GM06990 (cell line): ENCODE results near the gene RYR2.

Experiments
- DNase-seq: peaks from one replicate; pipeline ENCODE4 v3.0.0-alpha.2; 2011; ENCODE audit not compliant: insufficient read length; ENCODE audit errors: extremely low read depth
- H3K27me3 ChIP-seq: replicated peaks from 2 replicates; pipeline ENCODE4 v1.6.0; 2011; ENCODE audit warnings: low read length; ENCODE audit not compliant: control insufficient read depth, insufficient read depth
- H3K36me3 ChIP-seq: 2 replicates; pipeline ENCODE4 v1.5.1; 2011; ENCODE audit warnings: low read length; ENCODE audit not compliant: control insufficient read depth, insufficient read depth
- H3K4me3 ChIP-seq: replicated peaks from 2 replicates; pipeline ENCODE4 v1.5.1; 2011; ENCODE audit warnings: low read depth, mild to moderate bottlenecking, control low read depth, low read length
- TF ChIP-seq, protein P1 (sequence below): IDR thresholded peaks from 2 replicates; pipeline ENCODE4 v1.5.1; 2011; ENCODE audit warnings: low read length, control low read depth, mild to moderate bottlenecking, inconsistent platforms; ENCODE audit not compliant: insufficient read depth, poor library complexity, severe bottlenecking

RYR2 gene

DNA sequence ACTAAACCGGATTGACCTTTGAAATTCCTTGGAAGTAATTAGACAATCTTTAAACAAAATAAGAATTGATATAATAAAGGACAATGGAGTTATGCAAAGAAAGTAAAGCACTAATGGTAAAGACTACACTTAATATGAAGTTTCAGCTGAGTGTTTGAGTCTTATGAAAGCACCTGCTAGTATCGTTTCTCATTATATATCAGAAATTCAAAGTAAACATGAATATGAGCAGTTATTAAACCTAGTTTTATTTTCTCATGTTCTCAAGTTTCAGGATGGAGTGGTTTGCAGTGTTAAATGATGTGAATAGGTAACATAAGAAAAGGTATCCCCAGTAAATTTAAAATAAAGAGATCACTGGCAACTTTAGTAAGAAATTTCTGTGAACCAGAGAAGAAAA, 660.2 kb downstream of the RYR2 start:
- TF ChIP-seq, protein P1, sequence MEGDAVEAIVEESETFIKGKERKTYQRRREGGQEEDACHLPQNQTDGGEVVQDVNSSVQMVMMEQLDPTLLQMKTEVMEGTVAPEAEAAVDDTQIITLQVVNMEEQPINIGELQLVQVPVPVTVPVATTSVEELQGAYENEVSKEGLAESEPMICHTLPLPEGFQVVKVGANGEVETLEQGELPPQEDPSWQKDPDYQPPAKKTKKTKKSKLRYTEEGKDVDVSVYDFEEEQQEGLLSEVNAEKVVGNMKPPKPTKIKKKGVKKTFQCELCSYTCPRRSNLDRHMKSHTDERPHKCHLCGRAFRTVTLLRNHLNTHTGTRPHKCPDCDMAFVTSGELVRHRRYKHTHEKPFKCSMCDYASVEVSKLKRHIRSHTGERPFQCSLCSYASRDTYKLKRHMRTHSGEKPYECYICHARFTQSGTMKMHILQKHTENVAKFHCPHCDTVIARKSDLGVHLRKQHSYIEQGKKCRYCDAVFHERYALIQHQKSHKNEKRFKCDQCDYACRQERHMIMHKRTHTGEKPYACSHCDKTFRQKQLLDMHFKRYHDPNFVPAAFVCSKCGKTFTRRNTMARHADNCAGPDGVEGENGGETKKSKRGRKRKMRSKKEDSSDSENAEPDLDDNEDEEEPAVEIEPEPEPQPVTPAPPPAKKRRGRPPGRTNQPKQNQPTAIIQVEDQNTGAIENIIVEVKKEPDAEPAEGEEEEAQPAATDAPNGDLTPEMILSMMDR: no peak
- H3K27me3 ChIP-seq: no peaks in the 10 kb centered on the region
- no peak for DNase-seq
- no peak overlapping the region for H3K4me3 ChIP-seq
- H3K36me3 ChIP-seq: no peaks in the 10 kb centered on the region

GRCh38 chr1:237705462-237705861, 663.5 kb downstream of the RYR2 start:
- no peaks in the 10 kb centered on the region for H3K27me3 ChIP-seq
- DNase-seq: no peak
- TF ChIP-seq, protein P1: no peak
- H3K36me3 ChIP-seq: no peaks in the 10 kb centered on the region
- H3K4me3 ChIP-seq: no peak overlapping the region

DNA sequence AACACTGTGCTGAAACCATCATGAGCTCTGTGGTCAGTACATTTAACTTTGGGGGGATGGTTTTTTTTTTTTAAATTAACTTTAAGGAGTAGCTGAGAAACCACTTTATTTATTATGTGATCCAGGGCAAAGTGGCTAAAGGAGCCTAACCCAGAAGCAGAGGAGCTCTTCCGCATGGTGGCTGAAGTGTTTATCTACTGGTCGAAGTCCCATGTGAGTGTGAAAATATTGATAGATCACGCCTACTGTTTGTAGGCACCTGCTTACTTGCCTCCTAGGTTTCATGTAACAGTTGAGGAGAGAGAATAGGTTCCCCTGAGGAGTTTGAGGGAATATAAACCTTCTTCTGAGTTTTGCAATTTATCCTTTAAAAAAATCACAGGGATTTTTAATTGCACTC, 667.4 kb downstream of the RYR2 start:
- no peaks in the 10 kb centered on the region for H3K36me3 ChIP-seq
- no peak for DNase-seq
- TF ChIP-seq, protein P1: no peak
- H3K27me3 ChIP-seq: no peaks in the 10 kb centered on the region
- H3K4me3 ChIP-seq: no peak overlapping the region

DNA sequence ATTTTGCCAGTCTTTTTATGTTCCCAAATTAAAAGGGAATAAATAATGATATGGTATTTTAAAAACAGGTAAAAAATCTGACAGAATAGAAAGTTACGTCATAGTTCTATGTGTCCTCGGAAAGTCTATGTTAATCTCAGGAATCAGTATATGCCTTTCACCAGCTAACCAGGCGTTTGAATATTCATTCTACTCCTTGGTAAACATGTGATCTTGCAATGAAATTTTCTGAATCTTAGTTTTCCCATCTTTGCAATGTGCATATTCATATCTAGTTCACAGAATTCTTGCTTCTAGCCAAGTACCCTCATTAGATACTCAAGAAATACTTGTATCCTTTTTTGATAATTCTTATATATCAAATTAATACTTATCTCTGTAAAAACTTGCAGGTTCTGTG, 669.3 kb downstream of the RYR2 start:
- Histone ChIP-seq H3K36me3 (no peaks in the 10 kb centered on the region), H3K4me3 (no peak overlapping the region), H3K27me3 (no peaks in the 10 kb centered on the region)
- no peak for DNase-seq
- TF ChIP-seq, protein P1: no peak

DNA sequence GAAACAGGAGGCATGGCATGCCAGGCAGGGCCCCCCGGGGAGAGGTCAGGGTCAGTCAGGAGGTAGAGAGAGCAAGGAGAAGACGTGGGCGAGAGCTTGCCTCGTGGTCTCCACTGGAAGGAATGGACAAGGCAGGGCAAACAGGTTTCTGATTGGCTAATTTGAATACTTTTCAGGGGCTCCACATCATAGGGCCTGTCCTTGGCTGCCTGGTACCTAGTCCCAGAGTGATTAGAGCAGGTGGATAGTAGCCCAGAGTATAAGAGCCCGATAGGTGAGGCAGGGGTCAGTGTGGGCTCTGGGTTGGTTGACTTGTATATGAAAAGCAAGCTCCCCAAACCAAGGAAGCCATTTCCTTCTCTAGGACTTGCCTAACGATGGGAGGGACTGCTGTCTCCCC, 670.1 kb downstream of the RYR2 start:
- H3K36me3 ChIP-seq: no peaks in the 10 kb centered on the region
- no peaks in the 10 kb centered on the region for H3K27me3 ChIP-seq
- no peak for DNase-seq
- TF ChIP-seq, protein P1: no peak
- H3K4me3 ChIP-seq: no peak overlapping the region

DNA sequence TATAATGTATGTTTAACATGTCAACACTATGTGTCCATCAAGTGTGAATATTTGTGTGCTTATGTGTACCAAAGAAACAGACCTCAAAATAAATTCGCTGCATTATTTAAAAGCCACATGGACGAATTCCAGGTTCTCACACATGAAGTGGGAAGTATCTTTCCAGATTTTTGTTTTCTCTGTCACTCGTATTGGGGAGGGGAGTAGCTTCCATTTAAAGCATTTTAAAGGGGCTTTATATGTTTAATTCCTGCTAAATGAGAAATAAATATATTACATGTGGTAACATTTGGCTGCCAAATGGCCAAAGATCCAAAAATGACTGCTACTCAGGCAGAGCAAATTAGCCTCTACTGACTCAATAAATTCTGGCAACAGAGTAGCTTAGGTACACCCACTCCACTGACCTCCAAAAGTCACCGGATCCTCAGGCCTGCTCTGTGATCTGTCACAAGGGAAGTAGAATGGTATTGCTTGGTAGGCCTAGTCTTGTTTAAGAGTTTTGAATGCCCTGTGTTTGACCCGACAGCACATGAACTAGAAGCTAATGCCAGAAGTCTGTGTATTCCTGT, 670.7 kb downstream of the RYR2 start:
- Histone ChIP-seq H3K27me3 (no peaks in the 10 kb centered on the region), H3K4me3 (no peak overlapping the region), H3K36me3 (no peaks in the 10 kb centered on the region)
- TF ChIP-seq, protein P1: no peak
- no peak for DNase-seq
